Measurements from ENCODE around the gene YJU2. TPM values are rescaled to one million over a fixed set of nuclear protein-coding genes. Genes with fewer than 3 reads are reported as not detected.

The YJU2 gene
- total RNA-seq, 4 donors from 2014 or later, result 10.7 to 21.5 (median 17.5) TPM

DNA sequence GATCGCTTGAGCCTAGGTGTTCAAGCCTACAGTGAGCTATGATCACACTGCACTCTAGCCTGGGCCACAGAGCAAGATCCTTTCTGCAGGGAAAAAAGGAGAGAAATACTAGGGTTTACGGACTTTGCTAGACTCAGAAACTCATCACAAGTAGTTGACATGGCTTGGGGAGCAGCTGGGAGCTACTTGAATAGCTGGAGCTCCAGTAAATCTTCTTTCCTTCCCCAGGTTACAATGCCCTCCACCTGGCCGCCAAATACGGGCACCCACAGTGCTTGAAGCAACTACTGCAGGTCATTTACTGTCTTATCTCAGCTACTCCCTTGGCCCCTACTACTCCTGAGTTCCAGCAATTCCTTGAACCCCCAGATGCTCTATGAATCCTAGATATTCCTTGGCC lies 45.1 kb upstream of the YJU2 start:
- TF ChIP-seq, protein P1, sequence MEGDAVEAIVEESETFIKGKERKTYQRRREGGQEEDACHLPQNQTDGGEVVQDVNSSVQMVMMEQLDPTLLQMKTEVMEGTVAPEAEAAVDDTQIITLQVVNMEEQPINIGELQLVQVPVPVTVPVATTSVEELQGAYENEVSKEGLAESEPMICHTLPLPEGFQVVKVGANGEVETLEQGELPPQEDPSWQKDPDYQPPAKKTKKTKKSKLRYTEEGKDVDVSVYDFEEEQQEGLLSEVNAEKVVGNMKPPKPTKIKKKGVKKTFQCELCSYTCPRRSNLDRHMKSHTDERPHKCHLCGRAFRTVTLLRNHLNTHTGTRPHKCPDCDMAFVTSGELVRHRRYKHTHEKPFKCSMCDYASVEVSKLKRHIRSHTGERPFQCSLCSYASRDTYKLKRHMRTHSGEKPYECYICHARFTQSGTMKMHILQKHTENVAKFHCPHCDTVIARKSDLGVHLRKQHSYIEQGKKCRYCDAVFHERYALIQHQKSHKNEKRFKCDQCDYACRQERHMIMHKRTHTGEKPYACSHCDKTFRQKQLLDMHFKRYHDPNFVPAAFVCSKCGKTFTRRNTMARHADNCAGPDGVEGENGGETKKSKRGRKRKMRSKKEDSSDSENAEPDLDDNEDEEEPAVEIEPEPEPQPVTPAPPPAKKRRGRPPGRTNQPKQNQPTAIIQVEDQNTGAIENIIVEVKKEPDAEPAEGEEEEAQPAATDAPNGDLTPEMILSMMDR (IDR thresholded peaks at IDR 0.05; ENCODE audit: low read depth), result no peak

DNA sequence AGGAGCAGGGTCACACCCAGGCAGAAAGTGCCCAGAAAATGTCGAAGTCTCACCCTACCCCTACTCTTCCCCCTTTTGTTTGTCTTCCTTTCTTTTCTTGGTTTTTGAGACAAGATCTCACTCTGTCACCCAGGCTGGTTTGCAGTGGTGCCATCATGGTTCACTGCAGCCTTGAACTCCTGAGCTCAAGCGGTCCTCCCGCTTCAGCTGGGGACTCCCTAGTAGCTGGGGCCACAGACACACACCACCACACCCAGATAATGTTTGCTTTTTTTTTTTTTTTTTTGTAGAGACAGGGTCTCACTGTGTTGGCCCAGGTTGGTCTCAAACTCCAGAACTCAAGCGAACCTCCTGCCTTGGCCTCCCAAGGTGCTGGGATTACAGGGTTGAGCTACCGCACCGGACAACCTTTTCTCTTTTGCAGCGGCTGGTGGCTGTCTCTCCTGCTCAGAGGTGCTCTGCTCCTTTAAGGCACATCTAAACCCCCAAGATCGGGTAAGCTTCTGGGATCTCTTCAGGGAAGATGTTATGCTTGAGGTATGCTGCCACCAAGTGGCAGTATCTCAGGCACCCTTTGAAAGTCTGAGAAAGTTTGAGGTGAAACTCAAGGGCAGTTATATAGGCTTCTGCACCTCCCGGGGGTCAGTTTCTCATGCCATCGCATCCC lies 39.9 kb upstream of the YJU2 start:
- TF ChIP-seq, protein P1 (IDR thresholded peaks at IDR 0.05; ENCODE audit: low read depth), result no peak

DNA sequence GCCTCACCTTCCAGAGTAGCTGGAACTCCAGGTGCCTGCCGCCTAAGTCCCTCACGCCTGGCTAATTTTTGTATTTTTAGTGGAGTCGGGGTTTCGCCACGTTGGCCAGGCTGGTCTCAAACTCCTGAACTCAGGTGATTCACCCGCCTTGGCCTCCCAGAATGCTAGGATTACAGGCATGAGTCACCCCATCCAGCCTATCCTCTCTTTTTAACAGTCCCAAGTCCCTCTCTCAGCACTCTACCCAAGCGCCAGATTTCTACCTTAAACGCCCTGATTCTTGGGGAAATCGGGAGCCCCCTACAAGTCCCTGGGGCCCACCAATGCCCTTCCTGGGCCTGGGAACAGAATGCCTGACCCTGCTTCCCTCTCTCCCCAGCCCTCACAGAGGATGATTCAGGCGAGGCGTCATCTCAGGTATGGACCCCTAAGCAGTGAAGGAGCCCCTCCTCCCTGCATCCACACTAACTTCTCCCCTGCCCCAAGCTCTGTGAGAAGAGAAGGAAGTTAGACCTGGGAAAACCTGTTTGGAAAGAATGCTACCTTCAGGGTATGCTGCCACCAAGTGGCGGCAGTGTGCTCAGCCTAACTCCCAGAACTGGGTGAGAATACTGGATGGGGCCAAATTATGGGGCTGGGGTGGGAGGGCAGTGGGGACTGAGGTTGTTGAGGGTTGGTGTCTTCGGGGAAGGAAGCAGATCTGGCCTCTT lies 38.3 kb upstream of the YJU2 start:
- TF ChIP-seq, protein P1 (IDR thresholded peaks at IDR 0.05; ENCODE audit: low read depth), result no peak

DNA sequence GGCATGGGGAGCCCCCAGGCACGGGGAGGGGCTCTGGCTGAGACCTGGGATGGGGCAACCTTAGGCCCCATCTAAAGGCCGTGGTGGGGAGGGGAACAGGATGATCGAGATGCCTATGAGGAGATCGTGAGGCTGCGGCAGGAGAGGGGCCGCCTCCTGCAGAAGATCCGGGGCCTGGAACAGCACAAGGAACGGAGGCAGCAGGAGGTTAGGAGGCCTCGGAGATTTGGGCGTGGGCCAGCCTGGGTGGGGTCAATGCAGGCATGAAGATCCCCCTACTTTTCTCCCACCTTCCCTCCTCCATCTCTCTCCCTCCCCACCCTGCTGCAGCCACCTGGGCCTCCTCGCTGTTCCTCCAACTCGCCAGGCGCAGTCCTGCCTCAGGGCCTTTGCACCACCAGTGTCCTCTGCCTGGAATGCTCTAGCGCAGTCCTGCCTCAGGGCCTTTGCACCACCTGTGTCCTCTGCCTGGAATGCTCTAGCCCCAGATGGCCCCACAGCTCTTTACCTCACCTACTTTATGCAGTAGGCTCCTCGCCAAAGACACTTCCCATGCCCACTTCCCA lies 36.6 kb upstream of the YJU2 start:
- TF ChIP-seq, protein P1 (IDR thresholded peaks at IDR 0.05; ENCODE audit: low read depth), result no peak

DNA sequence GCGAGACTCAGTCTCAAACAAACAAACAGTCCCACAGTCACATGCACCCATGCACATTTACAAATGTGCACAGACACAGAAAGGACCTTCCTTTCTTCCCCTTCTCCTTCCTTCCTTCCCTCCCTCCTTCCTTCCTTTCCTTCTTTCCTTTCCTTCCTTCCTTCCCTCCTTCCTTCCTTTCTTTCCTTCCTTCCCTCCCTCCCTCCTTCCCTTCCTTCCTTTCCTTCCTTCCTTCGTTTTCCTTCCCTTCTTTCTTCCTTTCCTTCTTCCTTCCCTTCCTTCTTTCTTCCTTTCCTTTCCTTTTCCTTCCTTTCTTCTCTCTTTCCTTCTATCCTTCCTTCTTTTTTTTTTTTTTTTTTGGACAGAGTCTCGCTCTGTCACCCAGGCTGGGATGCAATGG lies 33.8 kb upstream of the YJU2 start:
- TF ChIP-seq, protein P1 (IDR thresholded peaks at IDR 0.05; ENCODE audit: low read depth), result no peak

DNA sequence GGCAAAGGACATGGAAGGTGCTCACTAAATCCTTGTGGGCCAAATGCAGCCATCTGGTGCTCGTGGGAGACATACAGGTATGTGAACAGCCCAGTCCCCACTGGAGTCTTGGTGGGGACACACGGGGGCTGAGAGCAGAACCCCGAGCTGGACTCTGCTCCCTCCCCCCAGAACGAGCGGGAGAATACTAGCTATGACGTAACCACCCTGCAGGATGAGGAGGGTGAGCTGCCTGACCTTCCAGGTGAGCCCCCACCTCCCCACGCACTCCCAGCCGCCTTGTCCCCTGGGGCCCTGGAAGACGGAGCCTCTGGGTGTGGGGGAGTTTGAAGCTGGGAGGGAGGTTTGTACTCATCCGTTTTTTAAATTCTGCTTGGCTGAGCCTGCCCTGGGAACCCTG lies 31.1 kb upstream of the YJU2 start:
- TF ChIP-seq, protein P1 (IDR thresholded peaks at IDR 0.05; ENCODE audit: low read depth), result no peak

DNA sequence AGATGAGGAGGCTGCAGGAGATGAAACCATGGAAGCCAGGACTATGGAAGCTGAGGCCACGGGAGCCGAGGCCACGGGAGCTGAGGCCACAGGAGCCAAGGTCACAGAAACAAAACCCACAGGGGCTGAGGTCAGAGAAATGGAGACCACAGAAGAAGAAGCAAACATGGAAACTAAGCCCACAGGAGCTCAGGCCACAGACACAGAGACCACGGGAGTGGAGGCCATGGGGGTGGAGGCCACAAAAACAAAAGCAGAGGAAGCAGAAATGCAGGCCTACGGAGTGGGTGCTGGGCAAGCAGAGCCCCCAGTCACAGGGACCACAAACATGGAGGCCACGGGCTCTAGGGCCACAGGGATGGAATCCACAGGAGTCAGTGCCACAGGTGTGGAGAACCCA lies 30.0 kb upstream of the YJU2 start:
- TF ChIP-seq, protein P1 (IDR thresholded peaks at IDR 0.05; ENCODE audit: low read depth), result no peak
